Activated T-cell treated with anti-CD3 and anti-CD28 coated beads, Interleukin-2, amount 50 U/mL, for 24 hours (primary cell): ENCODE results near the gene DNAH17.
"Not testable (repeated sequence)": the region's sequence is repeated elsewhere in the genome, so short reads cannot be mapped to it uniquely, and the experiment has no call there.

Experiments
- DNase-seq: peaks from one replicate; pipeline ENCODE4 v3.0.0-alpha.2; 2020
- H3K27ac Mint-ChIP-seq: 2 replicates; pipeline ENCODE4 v1.8.0; 2020; ENCODE audit warnings: mild to moderate bottlenecking, mixed read lengths
- H3K27me3 Mint-ChIP-seq: 2 replicates; pipeline ENCODE4 v1.8.0; 2020; ENCODE audit warnings: mixed read lengths
- H3K36me3 Mint-ChIP-seq: 2 replicates; pipeline ENCODE4 v1.8.0; 2020; ENCODE audit warnings: low read depth, mixed read lengths
- H3K4me1 Mint-ChIP-seq: 2 replicates; pipeline ENCODE4 v1.8.0; 2020; ENCODE audit warnings: low read depth, mixed read lengths
- H3K4me3 Mint-ChIP-seq: 2 replicates; pipeline ENCODE4 v1.8.0; 2020; ENCODE audit warnings: mild to moderate bottlenecking, moderate library complexity, mixed read lengths
- H3K9me3 Mint-ChIP-seq: 2 replicates; pipeline ENCODE4 v1.8.0; 2020; ENCODE audit warnings: mixed read lengths

The DNAH17 gene

DNA sequence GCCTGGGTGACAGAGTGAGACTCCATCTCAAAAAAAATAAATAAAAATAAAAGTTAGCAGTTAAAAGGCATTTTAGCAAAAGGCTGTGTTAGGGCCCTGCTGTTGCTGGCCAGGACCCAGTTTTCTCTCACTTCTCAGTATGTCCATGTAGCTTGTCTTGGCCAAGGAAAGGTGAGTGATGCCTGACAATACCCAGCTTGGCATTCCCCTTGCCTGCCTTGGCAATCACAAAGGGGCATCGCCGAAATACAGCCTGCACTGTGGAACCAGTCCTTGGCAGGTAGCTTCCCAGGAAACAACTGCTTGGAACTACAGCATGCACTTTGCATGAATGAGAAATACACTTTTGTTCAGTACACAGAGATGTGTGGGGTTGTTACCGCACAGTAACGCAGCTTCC, 61.7 kb downstream of the DNAH17 start:
- no peak overlapping the region for H3K27ac Mint-ChIP-seq
- no peaks in the 10 kb centered on the region for H3K9me3 Mint-ChIP-seq
- H3K4me1 Mint-ChIP-seq: no peaks in the 10 kb centered on the region
- H3K4me3 Mint-ChIP-seq: no peak overlapping the region
- no peak for DNase-seq
- no peaks in the 10 kb centered on the region for H3K27me3 Mint-ChIP-seq
- no peaks in the 10 kb centered on the region for H3K36me3 Mint-ChIP-seq

DNA sequence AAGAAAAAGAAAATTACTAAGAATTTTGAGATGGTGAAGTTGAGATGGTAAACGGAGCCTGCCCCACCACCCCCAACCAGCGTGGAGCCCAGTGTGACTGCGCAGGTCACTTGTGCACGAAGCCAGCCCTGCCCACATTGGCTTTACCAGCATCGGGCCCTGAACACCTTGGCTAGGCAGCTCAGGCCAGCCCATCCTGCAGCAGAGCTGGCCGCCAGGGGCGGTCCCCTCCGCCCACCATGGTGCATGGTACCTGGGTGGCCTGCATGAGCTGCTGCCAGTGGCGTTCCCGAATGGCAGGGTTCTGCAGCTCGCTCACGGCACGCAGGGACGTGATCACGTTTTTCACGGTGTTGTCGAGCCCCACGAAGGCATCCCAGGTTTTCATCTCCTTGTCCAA, 62.7 kb downstream of the DNAH17 start:
- Mint-ChIP-seq H3K4me3 (no peak overlapping the region), H3K36me3 (no peaks in the 10 kb centered on the region), H3K27ac (no peak overlapping the region), H3K4me1 (no peaks in the 10 kb centered on the region), H3K9me3 (no peaks in the 10 kb centered on the region), H3K27me3 (no peaks in the 10 kb centered on the region)
- DNase-seq: no peak

DNA sequence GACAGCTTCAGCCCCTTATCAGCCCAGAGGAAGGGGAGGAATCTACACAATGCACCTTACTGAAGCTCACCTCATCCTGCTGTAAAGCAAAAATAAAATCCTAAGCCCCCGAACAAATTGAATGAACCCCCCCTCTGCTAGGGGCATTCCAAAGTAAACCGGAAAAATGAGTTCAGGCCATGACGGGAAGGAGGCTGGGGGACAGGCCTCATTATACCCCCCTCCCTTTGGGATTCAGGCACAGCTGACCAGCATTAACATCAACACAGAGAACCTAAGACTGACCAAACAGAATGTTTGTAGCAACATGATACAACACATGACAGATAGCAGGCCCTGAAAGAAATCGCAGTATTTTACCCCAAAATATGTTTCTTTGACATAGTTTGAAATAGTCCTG, 64.2 kb downstream of the DNAH17 start:
- H3K36me3 Mint-ChIP-seq: no peaks in the 10 kb centered on the region
- DNase-seq: no peak
- no peaks in the 10 kb centered on the region for H3K4me1 Mint-ChIP-seq
- H3K27ac Mint-ChIP-seq: no peak overlapping the region
- H3K27me3 Mint-ChIP-seq: peaks cover 4% of the 10 kb centered on the region
- H3K4me3 Mint-ChIP-seq: no peak overlapping the region
- H3K9me3 Mint-ChIP-seq: no peaks in the 10 kb centered on the region

DNA sequence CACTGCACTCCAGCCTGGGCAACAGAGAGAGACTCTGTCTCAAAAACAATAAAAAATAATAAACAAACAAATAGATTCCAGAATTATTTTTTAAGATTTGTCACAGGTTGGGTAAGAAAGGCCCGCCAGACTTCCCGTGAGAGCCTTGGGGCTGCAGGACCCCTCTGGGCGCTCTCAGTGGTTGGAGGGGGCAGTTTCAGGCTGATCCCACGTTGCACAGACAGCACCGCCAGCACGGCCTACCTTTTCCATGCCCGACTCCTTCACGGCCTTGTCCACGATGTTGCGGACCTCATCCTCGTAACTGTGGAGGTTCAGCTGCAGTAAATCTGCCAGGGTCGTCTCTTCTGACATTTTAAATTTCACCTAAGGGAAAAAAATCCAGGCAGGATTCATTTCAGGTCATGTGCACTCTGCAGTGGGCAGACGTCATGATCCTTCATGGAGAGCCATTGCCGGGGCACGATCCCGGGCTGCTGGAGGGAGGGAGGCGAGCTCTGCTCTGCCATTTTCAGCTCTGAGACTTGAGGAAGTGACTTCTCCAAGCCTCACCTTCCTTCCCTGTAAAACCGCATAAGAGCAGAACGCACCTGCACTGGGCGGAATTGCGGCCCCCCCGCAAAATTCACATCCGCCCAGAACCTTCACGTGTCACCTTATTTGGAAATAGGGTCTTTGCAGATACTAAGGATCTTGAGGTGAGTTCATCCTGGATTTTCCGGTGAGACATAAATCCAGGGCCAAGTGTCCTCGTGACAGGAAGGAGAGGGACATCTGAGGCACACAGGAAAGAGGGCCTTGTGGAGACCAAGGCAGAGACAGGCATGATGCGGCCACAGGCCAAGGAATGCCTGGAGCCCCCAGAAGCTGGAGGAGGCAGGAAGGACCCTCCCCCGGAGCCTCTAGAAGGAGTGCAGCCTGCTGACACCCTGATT, 66.8 kb downstream of the DNAH17 start:
- Mint-ChIP-seq H3K27me3 (peaks cover 4% of the 10 kb centered on the region), H3K36me3 (no peaks in the 10 kb centered on the region), H3K4me3 (no peak overlapping the region), H3K4me1 (no peaks in the 10 kb centered on the region), H3K27ac (no peak overlapping the region), H3K9me3 (no peaks in the 10 kb centered on the region)
- DNase-seq: no peak

DNA sequence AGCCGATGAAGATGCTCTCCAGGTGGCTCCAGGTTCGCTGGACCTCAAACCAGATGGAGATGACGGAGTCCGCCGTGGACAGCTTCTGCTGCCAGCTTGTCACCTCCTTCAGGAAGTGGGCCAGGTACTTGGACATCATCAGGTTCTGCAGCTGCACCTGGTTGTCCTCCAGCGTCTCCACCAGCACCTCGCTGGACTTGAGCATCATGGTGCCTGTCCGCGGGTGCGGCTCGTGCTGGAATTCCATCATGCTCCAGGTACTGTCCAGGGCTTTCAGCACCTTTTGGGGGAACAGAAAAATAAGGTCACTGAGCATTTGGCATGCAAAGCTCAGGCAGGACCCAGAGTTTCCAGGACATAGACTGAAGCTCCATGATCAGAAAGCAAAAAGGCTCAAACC, 69.7 kb downstream of the DNAH17 start:
- no peak for DNase-seq
- H3K27me3 Mint-ChIP-seq: peaks cover 4% of the 10 kb centered on the region
- no peaks in the 10 kb centered on the region for H3K36me3 Mint-ChIP-seq
- no peak overlapping the region for H3K4me3 Mint-ChIP-seq
- no peak overlapping the region for H3K27ac Mint-ChIP-seq
- H3K4me1 Mint-ChIP-seq: no peaks in the 10 kb centered on the region
- no peaks in the 10 kb centered on the region for H3K9me3 Mint-ChIP-seq

DNA sequence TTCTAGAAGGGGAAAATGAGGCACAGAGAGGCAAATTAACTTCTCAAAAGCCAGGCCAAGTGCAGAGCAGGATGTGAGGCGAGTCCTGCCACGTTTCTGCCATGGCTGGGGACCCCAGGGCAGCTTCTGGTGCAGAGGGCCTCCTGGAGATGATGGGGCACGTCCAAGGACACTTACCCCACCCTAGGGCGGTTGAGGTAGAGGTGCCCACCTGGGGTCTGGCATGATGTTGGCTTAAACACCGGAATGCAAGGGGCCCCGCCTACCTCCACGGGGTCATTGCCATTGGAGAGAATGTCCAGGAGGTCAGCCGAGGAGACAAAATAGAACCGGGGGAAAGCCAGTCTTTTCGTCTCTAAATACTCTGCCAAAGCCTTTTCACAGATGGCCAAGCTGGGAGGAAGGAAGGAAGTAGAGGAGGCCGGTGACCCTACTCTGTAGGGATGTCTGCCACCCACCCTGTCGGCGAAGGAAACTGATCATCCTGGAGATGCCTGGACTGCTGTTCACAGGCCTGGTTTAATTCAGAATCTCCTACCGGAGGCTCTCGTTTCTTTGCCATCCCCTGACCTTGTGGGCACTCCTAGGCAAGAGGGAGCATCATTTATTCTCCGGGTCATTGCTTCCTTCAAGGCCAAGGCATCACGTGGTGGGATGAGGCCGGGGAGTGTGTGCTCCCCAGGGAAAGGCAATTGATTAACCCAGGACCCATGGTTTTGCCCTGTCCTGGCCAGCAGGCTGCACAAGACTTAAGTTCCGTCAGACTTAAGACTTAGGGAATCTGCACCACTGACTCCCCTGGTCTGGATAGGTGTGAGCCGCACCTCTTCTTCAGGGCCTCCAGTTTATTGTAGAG, 70.5 kb downstream of the DNAH17 start:
- Mint-ChIP-seq H3K4me3 (no peak overlapping the region), H3K27me3 (peaks cover 4% of the 10 kb centered on the region), H3K36me3 (no peaks in the 10 kb centered on the region), H3K4me1 (no peaks in the 10 kb centered on the region), H3K27ac (no peak overlapping the region), H3K9me3 (no peaks in the 10 kb centered on the region)
- DNase-seq: no peak

DNA sequence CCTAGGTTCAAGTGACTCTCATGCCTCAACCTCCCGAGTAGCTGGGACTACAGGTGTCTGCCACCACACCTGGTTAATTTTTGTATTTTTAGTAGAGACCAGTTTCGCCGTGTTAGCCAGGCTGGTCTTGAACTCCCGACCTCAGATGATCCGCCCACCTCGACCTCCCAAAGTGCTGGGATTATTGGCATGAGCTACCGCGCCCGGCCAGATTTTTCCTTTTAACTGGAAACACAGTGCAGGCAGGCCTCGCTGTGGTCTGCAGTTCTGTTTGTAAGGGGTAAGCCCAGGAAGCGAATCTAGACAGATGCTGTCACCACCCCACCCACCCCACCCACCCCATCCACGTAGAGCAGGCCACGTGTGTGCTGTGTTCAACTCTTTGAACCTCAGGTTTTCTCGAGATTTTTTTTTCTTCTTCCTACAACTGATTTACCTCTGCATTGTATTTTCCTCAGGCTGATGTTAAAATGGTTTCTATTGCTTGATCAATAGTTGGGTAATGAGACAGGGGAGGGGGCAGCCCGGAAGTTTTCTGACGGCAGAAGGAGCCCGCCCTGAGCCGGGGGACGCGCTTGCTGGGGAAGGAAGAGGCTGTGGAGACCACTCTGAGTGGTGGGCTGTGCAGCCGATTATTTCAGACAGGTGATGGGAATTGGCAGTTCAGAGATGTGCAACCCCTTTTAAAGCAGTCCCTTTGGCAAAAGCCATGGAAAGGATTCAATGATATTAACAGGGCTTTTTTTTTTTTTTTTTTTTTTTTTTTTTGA, 72.9 kb downstream of the DNAH17 start:
- Mint-ChIP-seq H3K36me3 (no peaks in the 10 kb centered on the region), H3K27me3 (peaks cover 4% of the 10 kb centered on the region), H3K9me3 (no peaks in the 10 kb centered on the region), H3K4me1 (no peaks in the 10 kb centered on the region), H3K4me3 (no peak overlapping the region), H3K27ac (no peak overlapping the region)
- DNase-seq: no peak

DNA sequence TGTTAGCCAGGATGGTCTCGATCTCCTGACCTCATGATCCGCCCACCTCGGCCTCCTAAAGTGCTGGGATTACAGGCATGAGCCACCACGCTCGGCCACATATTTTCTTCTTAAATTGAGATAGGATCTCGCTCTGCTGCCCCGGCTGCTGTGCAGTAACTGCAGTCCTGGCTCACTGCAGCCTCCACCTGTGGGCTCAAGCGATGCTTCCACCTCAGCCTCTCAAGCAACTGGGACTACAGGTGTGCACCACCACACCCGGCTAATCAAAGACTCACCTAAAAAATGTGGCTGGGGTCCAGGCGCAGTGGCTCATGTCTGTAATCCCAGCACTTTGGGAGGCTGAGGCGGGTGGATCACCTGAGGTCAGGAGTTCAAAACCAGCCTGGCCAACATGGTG, 73.8 kb downstream of the DNAH17 start:
- H3K4me3 Mint-ChIP-seq, H3K9me3 Mint-ChIP-seq, H3K4me1 Mint-ChIP-seq, H3K27ac Mint-ChIP-seq, H3K36me3 Mint-ChIP-seq, H3K27me3 Mint-ChIP-seq, DNase-seq: not testable (repeated sequence)

DNA sequence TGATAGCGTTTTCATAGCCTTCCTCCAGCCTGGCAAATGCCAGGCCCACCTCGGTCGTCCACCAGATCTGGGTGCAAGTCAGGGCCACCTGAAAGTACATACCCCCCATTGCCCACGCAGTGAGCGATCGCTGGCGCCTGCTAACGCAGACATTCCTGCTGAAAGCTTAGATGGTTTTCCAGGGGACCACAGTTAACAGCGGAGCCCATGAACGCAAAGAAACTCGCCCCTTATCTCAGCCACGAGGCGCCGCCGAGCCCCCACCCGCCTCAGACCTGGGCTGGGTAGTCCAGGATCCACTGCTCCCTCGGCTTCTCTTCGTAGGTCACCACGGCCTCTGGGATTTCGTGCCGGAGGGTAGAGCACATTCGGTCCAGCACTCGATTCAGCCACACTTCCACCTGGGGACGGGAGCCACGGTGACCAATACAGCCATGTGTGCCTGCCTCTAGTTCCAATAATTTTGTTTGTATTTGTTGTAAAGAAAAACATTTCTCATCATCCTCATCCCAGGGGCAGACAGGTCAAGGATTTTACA, 74.5 kb downstream of the DNAH17 start:
- no peaks in the 10 kb centered on the region for H3K27me3 Mint-ChIP-seq
- no peak overlapping the region for H3K27ac Mint-ChIP-seq
- H3K36me3 Mint-ChIP-seq: no peaks in the 10 kb centered on the region
- no peak overlapping the region for H3K4me3 Mint-ChIP-seq
- no peaks in the 10 kb centered on the region for H3K9me3 Mint-ChIP-seq
- no peak for DNase-seq
- H3K4me1 Mint-ChIP-seq: no peaks in the 10 kb centered on the region

DNA sequence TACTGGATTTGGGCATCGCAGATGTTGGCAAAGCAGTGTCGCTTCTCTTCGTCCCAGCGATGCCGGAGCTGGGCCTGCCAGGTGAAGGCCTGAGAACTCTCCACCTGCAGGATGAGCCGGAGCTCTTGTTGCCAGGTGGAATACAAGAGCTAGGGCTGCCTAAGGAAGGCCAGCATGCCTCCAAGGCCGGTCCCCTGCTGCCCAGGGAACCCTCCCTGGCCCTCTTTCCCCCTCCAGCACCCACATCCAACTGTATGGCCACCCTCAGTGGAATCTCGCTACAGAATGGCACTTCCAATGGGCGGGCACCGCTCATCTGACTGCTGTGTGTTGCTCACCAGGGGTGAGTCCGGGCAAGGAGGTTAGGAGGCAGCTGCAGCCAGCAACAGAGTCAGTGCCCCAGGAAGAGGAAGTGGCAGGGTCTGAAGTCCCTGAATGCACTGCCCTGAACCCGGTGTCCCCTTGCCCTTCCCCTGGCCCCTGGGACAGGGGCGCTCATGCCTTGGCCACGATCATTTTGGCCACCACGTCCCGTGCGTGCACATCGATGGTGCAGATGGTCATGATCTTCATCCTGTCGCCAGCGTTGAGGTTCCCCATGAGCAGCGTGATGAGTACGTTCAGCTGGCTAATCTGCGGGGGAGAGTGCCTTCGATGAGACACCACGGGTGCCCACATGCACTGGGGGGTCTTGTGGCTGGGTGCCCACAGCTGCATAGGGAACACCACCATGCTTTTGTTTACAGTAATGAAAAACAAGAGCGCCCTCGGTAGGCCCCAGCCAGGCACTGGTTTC, 75.8 kb downstream of the DNAH17 start:
- no peak overlapping the region for H3K4me3 Mint-ChIP-seq
- no peaks in the 10 kb centered on the region for H3K27me3 Mint-ChIP-seq
- H3K36me3 Mint-ChIP-seq: no peaks in the 10 kb centered on the region
- H3K27ac Mint-ChIP-seq: no peak overlapping the region
- no peaks in the 10 kb centered on the region for H3K9me3 Mint-ChIP-seq
- no peak for DNase-seq
- no peaks in the 10 kb centered on the region for H3K4me1 Mint-ChIP-seq

DNA sequence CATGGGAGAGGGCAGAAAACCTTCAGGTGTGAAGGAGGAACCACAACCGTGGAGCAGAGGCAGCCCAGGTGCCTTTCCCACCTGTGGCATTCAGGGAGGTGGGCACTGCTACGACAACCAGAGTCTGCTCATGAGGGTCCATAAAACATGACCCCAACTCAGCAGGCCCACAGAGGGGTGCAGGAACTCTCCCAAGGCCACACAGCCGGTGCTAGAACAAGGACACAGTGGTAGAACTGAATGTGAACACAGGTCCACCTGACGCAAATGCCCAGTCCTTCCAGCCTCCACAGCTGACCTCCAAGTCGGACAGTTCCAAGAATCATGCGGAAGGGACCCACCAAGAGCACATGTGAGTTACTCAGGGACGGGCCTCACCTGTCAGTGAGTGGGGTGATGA, 76.4 kb downstream of the DNAH17 start:
- DNase-seq: no peak
- Mint-ChIP-seq H3K27me3 (no peaks in the 10 kb centered on the region), H3K36me3 (no peaks in the 10 kb centered on the region), H3K9me3 (no peaks in the 10 kb centered on the region), H3K4me1 (no peaks in the 10 kb centered on the region), H3K4me3 (no peak overlapping the region), H3K27ac (no peak overlapping the region)

DNA sequence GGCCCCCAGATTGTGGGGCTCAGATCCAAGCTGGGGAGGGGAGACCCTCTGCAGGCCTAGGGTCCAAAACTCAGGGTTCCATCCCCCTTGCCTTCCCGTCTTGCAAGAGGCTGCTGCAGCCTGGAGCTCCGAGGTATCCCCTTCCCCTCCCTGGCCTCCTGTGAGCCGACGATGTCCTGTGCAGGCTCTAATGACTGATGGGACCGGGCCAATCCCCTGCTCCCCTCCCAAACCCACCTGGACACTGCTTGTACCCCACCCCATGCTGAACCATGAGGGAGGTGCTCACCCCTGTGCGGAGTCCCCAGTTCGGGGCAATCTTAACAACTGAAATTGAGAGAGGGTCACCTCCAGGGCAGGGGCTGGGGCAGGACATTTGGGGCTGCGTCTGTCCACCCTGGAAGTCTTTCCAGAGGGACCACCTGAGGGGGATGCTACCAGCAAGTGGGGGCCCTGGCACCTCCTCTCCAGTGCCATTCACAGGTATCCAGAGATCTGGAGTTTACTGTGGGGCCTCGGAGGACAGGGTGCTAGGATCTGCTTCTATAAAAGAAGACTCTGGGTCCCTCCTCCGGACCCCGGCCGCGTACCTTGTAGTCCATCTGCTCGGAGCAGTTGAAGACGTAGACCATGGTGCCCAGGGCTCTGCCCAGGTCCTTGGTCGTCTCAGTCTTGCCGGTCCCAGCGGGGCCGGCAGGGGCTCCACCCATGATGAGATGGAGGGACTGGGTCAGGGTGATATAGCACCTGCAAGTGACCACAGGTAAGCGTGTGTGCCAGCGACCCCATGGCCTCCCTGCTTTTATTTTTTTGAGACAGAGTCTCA, 77.3 kb downstream of the DNAH17 start:
- Mint-ChIP-seq H3K36me3 (no peaks in the 10 kb centered on the region), H3K9me3 (no peaks in the 10 kb centered on the region), H3K4me1 (no peaks in the 10 kb centered on the region), H3K27me3 (no peaks in the 10 kb centered on the region), H3K27ac (no peak overlapping the region), H3K4me3 (no peak overlapping the region)
- no peak for DNase-seq

DNA sequence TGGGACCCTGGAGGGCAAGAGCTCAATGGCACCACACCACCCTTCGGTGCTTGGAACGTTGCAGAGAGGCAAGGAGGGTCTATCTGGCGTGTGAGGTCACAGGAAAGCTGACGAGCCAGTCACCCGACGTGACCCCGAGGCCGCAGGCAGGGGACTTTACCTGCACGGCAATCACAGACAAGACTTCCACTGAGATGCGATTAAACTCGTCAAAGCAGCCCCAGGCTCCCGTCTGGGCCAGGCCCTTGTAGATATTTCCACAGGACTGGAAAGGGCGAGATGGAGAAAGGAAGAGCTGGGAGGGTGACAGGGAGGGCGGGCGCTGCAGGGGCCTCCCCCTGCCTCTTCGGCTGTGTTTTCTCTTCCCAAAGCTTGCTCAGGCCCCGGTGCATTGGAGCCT, 78.3 kb downstream of the DNAH17 start:
- H3K4me3 Mint-ChIP-seq: no peak overlapping the region
- no peaks in the 10 kb centered on the region for H3K27me3 Mint-ChIP-seq
- no peak for DNase-seq
- no peaks in the 10 kb centered on the region for H3K4me1 Mint-ChIP-seq
- H3K36me3 Mint-ChIP-seq: no peaks in the 10 kb centered on the region
- H3K9me3 Mint-ChIP-seq: no peaks in the 10 kb centered on the region
- no peak overlapping the region for H3K27ac Mint-ChIP-seq
